ENCODE measurements around the gene GPAM. TPM values are rescaled to one million over a fixed set of nuclear protein-coding genes. Genes with fewer than 3 reads are reported as not detected.
A peak's percentile ranks its signal among the peaks of the same experiment; 100 is the strongest.

GPAM gene
- total and polyA plus RNA-seq, 2 experiments from 2014 or later, result 4.9 to 12.5 TPM

DNA sequence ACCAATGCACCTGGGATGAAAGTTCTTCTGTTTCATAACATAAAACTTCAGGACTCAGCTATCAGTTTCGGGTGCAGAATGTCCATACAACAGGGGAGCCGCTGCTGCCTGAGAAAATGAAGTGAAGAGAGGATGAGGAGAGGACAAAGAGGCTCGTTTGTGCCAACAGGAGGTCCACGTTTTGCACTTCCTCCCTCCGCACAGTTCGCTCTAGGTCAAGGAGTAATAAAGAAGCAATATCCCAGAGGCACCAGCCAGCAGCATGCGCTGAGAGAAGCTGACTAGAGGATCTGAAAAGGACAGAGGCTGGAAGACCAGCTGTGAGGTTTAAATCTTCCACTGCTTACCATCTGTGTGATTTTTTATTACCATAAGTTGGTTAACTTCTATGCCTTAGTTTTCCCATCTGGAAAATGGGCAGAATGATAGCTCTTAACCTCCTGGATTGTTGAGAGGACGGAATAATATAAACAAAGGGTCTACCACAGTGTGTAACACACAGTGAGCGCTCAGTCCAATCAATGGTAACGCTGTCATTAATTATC is 709 bp downstream of the GPAM start:
- H3K9me3 ChIP-seq (ENCODE audit: low read depth), result no peaks in the 10 kb centered on the region
- in situ Hi-C loops (cut with MboI), result loop anchor here (10.0 kb wide), 1 partner anchor 122 kb away; no protein-coding TSS in a partner anchor
- peaks cover 16% of the 10 kb centered on the region; the same call in 1 of the 2 replicates for H3K36me3 ChIP-seq (ENCODE audit: low read depth)
- peak overlapping the region; percentile 85 for H3K4me2 ChIP-seq (ENCODE audit: unreplicated experiment)
- peak overlapping the region; percentile 85 for H3K9ac ChIP-seq
- H3K79me2 ChIP-seq (ENCODE audit: insufficient read depth), result peaks cover 9% of the 10 kb centered on the region; the same call in 1 of the 2 replicates
- no peaks in the 10 kb centered on the region for H3K27me3 ChIP-seq (replicated peaks; ENCODE audit: insufficient read depth)
- H2AFZ ChIP-seq, result peak overlapping the region; percentile 97
- H3K4me1 ChIP-seq (ENCODE audit: insufficient read depth), result peaks cover 6% of the 10 kb centered on the region
- peak overlapping the region; percentile 80 for H3K4me3 ChIP-seq
- no peaks in the 10 kb centered on the region for H3K9me2 ChIP-seq (ENCODE audit: insufficient read depth)
- DNase-seq, result no peak
- WGBS, 2 experiments (ENCODE audit: low coverage in 1 of 2, low lambda C conversion rate in 2 of 2, missing lambda C conversion rate in 2 of 2), result 17 to 18% methylated on average over 10 of the region's 10 CpGs
- no peak for TF ChIP-seq EZH2phosphoT487 (IDR thresholded peaks at IDR 0.05; ENCODE audit: insufficient read depth, low read depth)
- no peak for TF ChIP-seq EZH2 (IDR thresholded peaks at IDR 0.05; ENCODE audit: insufficient read depth, poor library complexity, severe bottlenecking)
- H3F3A ChIP-seq (ENCODE audit: insufficient read depth), result no peaks in the 10 kb centered on the region
- no peak overlapping the region for H3K27ac ChIP-seq
- H4K20me1 ChIP-seq (ENCODE audit: insufficient read depth), result no peaks in the 10 kb centered on the region

- H3K27ac ChIP-seq, result no peak overlapping the region
- H4K20me1 ChIP-seq (ENCODE audit: insufficient read depth), result no peaks in the 10 kb centered on the region
- no peaks in the 10 kb centered on the region for H3K27me3 ChIP-seq (replicated peaks; ENCODE audit: insufficient read depth)
- H3F3A ChIP-seq (ENCODE audit: insufficient read depth), result no peaks in the 10 kb centered on the region; the same call in 1 of the 2 replicates
- WGBS, 2 experiments (ENCODE audit: low coverage in 1 of 2, low lambda C conversion rate in 2 of 2, missing lambda C conversion rate in 2 of 2), result 97 to 100% methylated on average over 1 of the region's 1 CpG
- in situ Hi-C loops (cut with MboI), result no loop called here
- no peak for TF ChIP-seq EZH2 (IDR thresholded peaks at IDR 0.05; ENCODE audit: insufficient read depth, poor library complexity, severe bottlenecking)
- TF ChIP-seq EZH2phosphoT487 (IDR thresholded peaks at IDR 0.05; ENCODE audit: insufficient read depth, low read depth), result no peak
- H3K4me1 ChIP-seq (ENCODE audit: insufficient read depth), result peaks cover 8% of the 10 kb centered on the region
- H2AFZ ChIP-seq, result no peak overlapping the region
- no peaks in the 10 kb centered on the region for H3K79me2 ChIP-seq (ENCODE audit: insufficient read depth)
- no peak for DNase-seq
- no peak overlapping the region for H3K4me2 ChIP-seq (ENCODE audit: unreplicated experiment)
- H3K9ac ChIP-seq, result no peak overlapping the region
- H3K9me3 ChIP-seq (ENCODE audit: low read depth), result no peaks in the 10 kb centered on the region
- H3K4me3 ChIP-seq, result no peak overlapping the region
- no peaks in the 10 kb centered on the region for H3K9me2 ChIP-seq (ENCODE audit: insufficient read depth)
- peaks cover 44% of the 10 kb centered on the region; the same call in 1 of the 2 replicates for H3K36me3 ChIP-seq (ENCODE audit: low read depth)
Observed at GRCh38 chr10:112177247-112177646, 6.3 kb downstream of the GPAM start.

DNA sequence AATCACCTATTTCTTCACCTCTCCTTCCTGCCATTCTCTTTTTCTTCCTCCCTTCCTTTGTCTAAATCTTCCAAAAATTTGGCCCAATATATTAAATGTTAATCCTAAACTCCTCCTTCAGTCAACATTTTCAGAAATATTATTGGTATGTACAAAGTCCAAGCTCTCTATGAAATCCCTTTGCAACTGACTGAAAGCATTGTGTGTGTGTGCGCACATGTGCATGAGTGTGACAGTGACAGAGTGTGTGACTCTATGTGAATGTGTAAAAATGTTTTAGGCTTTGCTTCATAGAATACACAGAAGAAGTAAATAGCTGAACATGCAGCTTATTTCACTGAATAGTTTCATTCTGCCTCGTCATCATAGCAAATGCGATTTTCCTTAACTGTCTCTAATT is 7.0 kb downstream of the GPAM start:
- no peaks in the 10 kb centered on the region for H4K20me1 ChIP-seq (ENCODE audit: insufficient read depth)
- H3F3A ChIP-seq (ENCODE audit: insufficient read depth), result no peaks in the 10 kb centered on the region; the same call in 1 of the 2 replicates
- no peak overlapping the region for H2AFZ ChIP-seq
- H3K4me3 ChIP-seq, result no peak overlapping the region
- TF ChIP-seq EZH2 (IDR thresholded peaks at IDR 0.05; ENCODE audit: insufficient read depth, poor library complexity, severe bottlenecking), result no peak
- TF ChIP-seq EZH2phosphoT487 (IDR thresholded peaks at IDR 0.05; ENCODE audit: insufficient read depth, low read depth), result no peak
- H3K9ac ChIP-seq, result no peak overlapping the region
- H3K9me2 ChIP-seq (ENCODE audit: insufficient read depth), result no peaks in the 10 kb centered on the region
- peaks cover 11% of the 10 kb centered on the region for H3K4me1 ChIP-seq (ENCODE audit: insufficient read depth)
- no peak overlapping the region for H3K4me2 ChIP-seq (ENCODE audit: unreplicated experiment)
- no peak for DNase-seq
- H3K79me2 ChIP-seq (ENCODE audit: insufficient read depth), result no peaks in the 10 kb centered on the region
- peaks cover 46% of the 10 kb centered on the region; the same call in 1 of the 2 replicates for H3K36me3 ChIP-seq (ENCODE audit: low read depth)
- 95 to 96% methylated on average over 3 of the region's 3 CpGs for WGBS, 2 experiments (ENCODE audit: low coverage in 1 of 2, low lambda C conversion rate in 2 of 2, missing lambda C conversion rate in 2 of 2)
- H3K9me3 ChIP-seq (ENCODE audit: low read depth), result no peaks in the 10 kb centered on the region
- H3K27me3 ChIP-seq (replicated peaks; ENCODE audit: insufficient read depth), result no peaks in the 10 kb centered on the region
- in situ Hi-C loops (cut with MboI), result no loop called here
- H3K27ac ChIP-seq, result no peak overlapping the region

GRCh38 chr10:112175409-112175808 is 8.2 kb downstream of the GPAM start:
- Histone ChIP-seq H2AFZ (no peak overlapping the region), H3F3A (ENCODE audit: insufficient read depth) (no peaks in the 10 kb centered on the region; the same call in 1 of the 2 replicates), H3K9ac (no peak overlapping the region), H4K20me1 (ENCODE audit: insufficient read depth) (no peaks in the 10 kb centered on the region), H3K9me2 (ENCODE audit: insufficient read depth) (no peaks in the 10 kb centered on the region), H3K79me2 (ENCODE audit: insufficient read depth) (no peaks in the 10 kb centered on the region), H3K4me3 (no peak overlapping the region), H3K36me3 (ENCODE audit: low read depth) (peaks cover 49% of the 10 kb centered on the region; the same call in 1 of the 2 replicates), H3K4me2 (ENCODE audit: unreplicated experiment) (no peak overlapping the region), H3K27ac (no peak overlapping the region), H3K4me1 (ENCODE audit: insufficient read depth) (peaks cover 11% of the 10 kb centered on the region), H3K27me3 (replicated peaks; ENCODE audit: insufficient read depth) (no peaks in the 10 kb centered on the region), H3K9me3 (ENCODE audit: low read depth) (no peaks in the 10 kb centered on the region)
- TF ChIP-seq EZH2phosphoT487 (IDR thresholded peaks at IDR 0.05; ENCODE audit: insufficient read depth, low read depth) (no peak), EZH2 (IDR thresholded peaks at IDR 0.05; ENCODE audit: insufficient read depth, poor library complexity, severe bottlenecking) (no peak)
- WGBS, 2 experiments (ENCODE audit: low coverage in 1 of 2, low lambda C conversion rate in 2 of 2, missing lambda C conversion rate in 2 of 2), result 96 to 98% methylated on average over 8 of the region's 8 CpGs
- DNase-seq, result no peak
- in situ Hi-C loops (cut with MboI), result no loop called here

All from GM23248 (cell line).